Astrocyte (in vitro differentiated cells and primary cell): ENCODE results near the gene LDB1. TPM values are rescaled to one million over a fixed set of nuclear protein-coding genes. Genes with fewer than 3 reads are reported as not detected.

Source experiments
- DNase-seq: peaks from one replicate; pipeline ENCODE4 v3.0.0-alpha.2; 2010; ENCODE audit warnings: low read depth
- FAIRE-seq: peaks from 2 replicates; lab custom pipeline; 2011; peaks lifted over from hg19 to GRCh38; lab: Jason Lieb, UNC
- H2AFZ ChIP-seq: 2 replicates; pipeline ENCODE4 v1.6.0; 2012; ENCODE audit warnings: low read depth, low read length, inconsistent platforms
- H3K27ac ChIP-seq: 2 replicates; pipeline ENCODE4 v1.5.1; 2011; ENCODE audit warnings: low read depth, low read length, inconsistent platforms
- H3K27me3 ChIP-seq: 2 replicates; pipeline ENCODE4 v1.6.0; 2011; ENCODE audit warnings: low read length, inconsistent platforms; ENCODE audit not compliant: insufficient read depth
- H3K36me3 ChIP-seq: 2 replicates; pipeline ENCODE4 v1.5.1; 2011; ENCODE audit warnings: low read length, inconsistent platforms; ENCODE audit not compliant: insufficient read depth
- H3K4me1 ChIP-seq: 2 replicates; pipeline ENCODE4 v1.5.1; 2011; ENCODE audit warnings: low read length, inconsistent platforms; ENCODE audit not compliant: insufficient read depth
- H3K4me2 ChIP-seq: 2 replicates; pipeline ENCODE4 v1.6.0; 2012; ENCODE audit warnings: low read length, inconsistent platforms
- H3K4me3 ChIP-seq: 2 replicates; pipeline ENCODE4 v1.5.1; 2011; ENCODE audit warnings: low read depth, mild to moderate bottlenecking, low read length, inconsistent platforms; ENCODE audit not compliant: insufficient read depth
- H3K79me2 ChIP-seq: 2 replicates; pipeline ENCODE4 v1.6.0; 2012; ENCODE audit warnings: mild to moderate bottlenecking, low read length, inconsistent platforms; ENCODE audit not compliant: insufficient read depth
- H3K9ac ChIP-seq: 2 replicates; pipeline ENCODE4 v1.6.0; 2012; ENCODE audit warnings: mild to moderate bottlenecking, low read length, inconsistent platforms
- H3K9me3 ChIP-seq: 2 replicates; pipeline ENCODE4 v1.5.1; 2012; ENCODE audit warnings: low read depth, mild to moderate bottlenecking, low read length, inconsistent platforms; ENCODE audit not compliant: insufficient read depth
- H4K20me1 ChIP-seq: 2 replicates; pipeline ENCODE4 v1.6.0; 2012; ENCODE audit warnings: low read length, inconsistent platforms; ENCODE audit not compliant: insufficient read depth
- H3K27ac Mint-ChIP-seq: one replicate; pipeline ENCODE4 v1.8.0; 2021; ENCODE audit warnings: mild to moderate bottlenecking, mixed read lengths; ENCODE audit not compliant: unreplicated experiment
- H3K27me3 Mint-ChIP-seq: one replicate; pipeline ENCODE4 v1.8.0; 2021; ENCODE audit warnings: low read depth, mixed read lengths; ENCODE audit not compliant: unreplicated experiment
- H3K36me3 Mint-ChIP-seq: one replicate; pipeline ENCODE4 v1.8.0; 2021; ENCODE audit warnings: low read depth, mixed read lengths; ENCODE audit not compliant: unreplicated experiment
- H3K4me1 Mint-ChIP-seq: one replicate; pipeline ENCODE4 v1.8.0; 2021; ENCODE audit warnings: low read depth, mixed read lengths; ENCODE audit not compliant: unreplicated experiment
- H3K4me3 Mint-ChIP-seq: one replicate; pipeline ENCODE4 v1.8.0; 2021; ENCODE audit warnings: mild to moderate bottlenecking, moderate library complexity, mixed read lengths; ENCODE audit not compliant: unreplicated experiment
- H3K9me3 Mint-ChIP-seq: one replicate; pipeline ENCODE4 v1.8.0; 2021; ENCODE audit warnings: mild to moderate bottlenecking, mixed read lengths; ENCODE audit not compliant: unreplicated experiment
- EZH2 ChIP-seq: IDR thresholded peaks from 2 replicates; pipeline ENCODE4 v1.6.1; 2012; ENCODE audit warnings: mild to moderate bottlenecking, low read length, inconsistent platforms; ENCODE audit not compliant: insufficient read depth
- total RNA-seq: library from RNA; stranded (reverse); gene quantifications from 2 replicates; pipeline ENCODE4 v1.2.1, GENCODE V29; 2021
- TF ChIP-seq, protein P1 (sequence below): IDR thresholded peaks from 2 replicates; pipeline ENCODE4 v1.5.1; 2011; ENCODE audit warnings: low read depth, mild to moderate bottlenecking, inconsistent platforms, low read length, moderate library complexity; ENCODE audit not compliant: insufficient read depth

Gene LDB1
- total RNA-seq, 1 donor from 2014 or later = 134 TPM

DNA sequence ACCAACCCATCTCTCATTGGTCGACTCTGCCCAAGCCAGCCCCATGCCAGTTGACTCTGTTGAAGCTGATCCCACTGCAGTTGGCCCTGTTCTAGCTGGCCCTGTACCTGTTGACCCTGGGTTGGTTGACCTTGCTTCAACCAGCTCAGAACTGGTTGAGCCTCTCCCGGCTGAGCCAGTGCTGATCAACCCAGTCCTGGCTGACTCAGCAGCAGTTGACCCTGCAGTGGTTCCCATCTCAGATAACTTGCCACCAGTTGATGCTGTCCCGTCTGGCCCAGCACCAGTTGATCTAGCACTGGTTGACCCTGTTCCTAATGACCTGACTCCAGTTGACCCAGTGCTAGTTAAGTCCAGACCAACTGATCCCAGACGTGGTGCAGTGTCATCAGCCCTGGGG is 20.1 kb upstream of the LDB1 start:
- H4K20me1 ChIP-seq = peaks cover 95% of the 10 kb centered on the region
- H3K4me1 Mint-ChIP-seq = peaks cover 30% of the 10 kb centered on the region
- FAIRE-seq = no peak

DNA sequence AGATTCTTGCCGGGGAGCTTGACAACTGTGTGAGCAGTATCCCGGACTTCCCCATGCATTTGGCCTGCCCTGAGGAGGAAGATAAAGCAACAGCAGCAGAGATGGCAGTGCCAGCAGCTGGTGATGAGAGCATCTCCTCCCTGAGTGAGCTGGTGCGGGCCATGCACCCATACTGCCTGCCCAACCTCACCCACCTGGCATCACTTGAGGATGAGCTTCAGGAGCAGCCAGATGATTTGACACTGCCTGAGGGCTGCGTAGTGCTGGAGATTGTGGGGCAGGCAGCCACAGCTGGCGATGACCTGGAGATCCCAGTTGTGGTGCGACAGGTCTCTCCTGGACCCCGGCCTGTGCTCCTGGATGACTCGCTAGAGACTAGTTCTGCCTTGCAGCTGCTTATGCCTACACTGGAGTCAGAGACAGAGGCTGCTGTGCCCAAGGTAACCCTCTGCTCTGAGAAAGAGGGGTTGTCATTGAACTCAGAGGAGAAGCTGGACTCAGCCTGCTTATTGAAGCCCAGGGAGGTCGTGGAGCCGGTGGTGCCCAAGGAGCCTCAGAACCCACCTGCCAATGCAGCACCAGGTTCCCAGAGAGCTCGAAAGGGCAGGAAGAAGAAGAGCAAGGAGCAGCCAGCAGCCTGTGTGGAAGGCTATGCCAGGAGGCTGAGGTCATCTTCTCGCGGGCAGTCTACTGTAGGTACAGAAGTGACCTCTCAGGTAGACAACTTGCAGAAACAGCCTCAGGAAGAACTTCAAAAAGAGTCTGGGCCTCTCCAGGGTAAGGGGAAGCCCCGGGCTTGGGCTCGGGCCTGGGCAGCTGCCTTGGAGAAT is 19.3 kb upstream of the LDB1 start:
- H3K27me3 Mint-ChIP-seq = no peaks in the 10 kb centered on the region
- no peaks in the 10 kb centered on the region for H3K9me3 ChIP-seq
- H3K27ac Mint-ChIP-seq = no peak overlapping the region
- peaks cover 36% of the 10 kb centered on the region for H3K4me1 Mint-ChIP-seq
- peak overlapping the region; percentile 22 for H3K4me3 Mint-ChIP-seq
- H3K4me2 ChIP-seq = no peak overlapping the region
- peaks cover 57% of the 10 kb centered on the region for H3K36me3 ChIP-seq
- H4K20me1 ChIP-seq = peaks cover 95% of the 10 kb centered on the region
- no peak for TF ChIP-seq EZH2
- TF ChIP-seq, protein P1, sequence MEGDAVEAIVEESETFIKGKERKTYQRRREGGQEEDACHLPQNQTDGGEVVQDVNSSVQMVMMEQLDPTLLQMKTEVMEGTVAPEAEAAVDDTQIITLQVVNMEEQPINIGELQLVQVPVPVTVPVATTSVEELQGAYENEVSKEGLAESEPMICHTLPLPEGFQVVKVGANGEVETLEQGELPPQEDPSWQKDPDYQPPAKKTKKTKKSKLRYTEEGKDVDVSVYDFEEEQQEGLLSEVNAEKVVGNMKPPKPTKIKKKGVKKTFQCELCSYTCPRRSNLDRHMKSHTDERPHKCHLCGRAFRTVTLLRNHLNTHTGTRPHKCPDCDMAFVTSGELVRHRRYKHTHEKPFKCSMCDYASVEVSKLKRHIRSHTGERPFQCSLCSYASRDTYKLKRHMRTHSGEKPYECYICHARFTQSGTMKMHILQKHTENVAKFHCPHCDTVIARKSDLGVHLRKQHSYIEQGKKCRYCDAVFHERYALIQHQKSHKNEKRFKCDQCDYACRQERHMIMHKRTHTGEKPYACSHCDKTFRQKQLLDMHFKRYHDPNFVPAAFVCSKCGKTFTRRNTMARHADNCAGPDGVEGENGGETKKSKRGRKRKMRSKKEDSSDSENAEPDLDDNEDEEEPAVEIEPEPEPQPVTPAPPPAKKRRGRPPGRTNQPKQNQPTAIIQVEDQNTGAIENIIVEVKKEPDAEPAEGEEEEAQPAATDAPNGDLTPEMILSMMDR = no peak
- H3K4me3 ChIP-seq = no peak overlapping the region
- H3K27ac ChIP-seq = no peak overlapping the region
- no peak for DNase-seq
- H2AFZ ChIP-seq = no peak overlapping the region
- peaks cover 94% of the 10 kb centered on the region for H3K79me2 ChIP-seq
- FAIRE-seq = no peak
- H3K9me3 Mint-ChIP-seq = no peaks in the 10 kb centered on the region
- peaks cover 10% of the 10 kb centered on the region for H3K4me1 ChIP-seq
- peaks cover 41% of the 10 kb centered on the region for H3K36me3 Mint-ChIP-seq
- no peak overlapping the region for H3K9ac ChIP-seq
- H3K27me3 ChIP-seq = no peaks in the 10 kb centered on the region

More for the DNA sequence above, 20.1 kb upstream of the LDB1 start:
- Mint-ChIP-seq H3K27me3 (no peaks in the 10 kb centered on the region), H3K9me3 (no peaks in the 10 kb centered on the region), H3K36me3 (peaks cover 46% of the 10 kb centered on the region), H3K4me3 (no peak overlapping the region), H3K27ac (no peak overlapping the region)
- TF ChIP-seq, protein P1 = no peak
- TF ChIP-seq EZH2 = no peak
- Histone ChIP-seq H3K9ac (no peak overlapping the region), H3K27ac (no peak overlapping the region), H3K79me2 (peaks cover 94% of the 10 kb centered on the region), H2AFZ (no peak overlapping the region), H3K36me3 (peaks cover 63% of the 10 kb centered on the region), H3K4me1 (peaks cover 4% of the 10 kb centered on the region), H3K9me3 (no peaks in the 10 kb centered on the region), H3K4me2 (no peak overlapping the region), H3K27me3 (no peaks in the 10 kb centered on the region), H3K4me3 (no peak overlapping the region)
- DNase-seq = no peak
